Stomach (tissue), 4 donors: Measurements from ENCODE around the gene SLC10A3.

Experiments
- EP300 ChIP-seq: sonication (generic); formaldehyde crosslinking; IDR thresholded peaks from one replicate; pipeline ENCODE4 v1.6.1; 2017; ENCODE audit warnings: antibody characterized with exemption
- POLR2A ChIP-seq, 4 donors: fragments of 450-650 bp; IDR thresholded peaks; one replicate each; pipeline ENCODE4 v1.6.1; 2016; ENCODE audit warnings: antibody characterized with exemption in 4 of 4, control low read depth in 2 of 4, mild to moderate bottlenecking in 1 of 4, moderate library complexity in 1 of 4
- POLR2AphosphoS5 ChIP-seq, 3 donors: sonication (generic); formaldehyde crosslinking; IDR thresholded peaks; one replicate each; pipeline ENCODE4 v1.6.1; 2016; ENCODE audit warnings: antibody characterized with exemption in 3 of 3
- TF ChIP-seq, protein P1 (sequence below), 7 experiments: fragments of 450-650 bp in 4 of 7; fragments of 200-600 bp in 3 of 7; sonication (generic) in 3 of 7; IDR thresholded peaks; one replicate each; pipeline ENCODE4 v1.5.1; 2016 to 2019; ENCODE audit warnings: antibody characterized with exemption in 7 of 7, control low read depth in 2 of 7, mild to moderate bottlenecking in 1 of 7

DNA sequence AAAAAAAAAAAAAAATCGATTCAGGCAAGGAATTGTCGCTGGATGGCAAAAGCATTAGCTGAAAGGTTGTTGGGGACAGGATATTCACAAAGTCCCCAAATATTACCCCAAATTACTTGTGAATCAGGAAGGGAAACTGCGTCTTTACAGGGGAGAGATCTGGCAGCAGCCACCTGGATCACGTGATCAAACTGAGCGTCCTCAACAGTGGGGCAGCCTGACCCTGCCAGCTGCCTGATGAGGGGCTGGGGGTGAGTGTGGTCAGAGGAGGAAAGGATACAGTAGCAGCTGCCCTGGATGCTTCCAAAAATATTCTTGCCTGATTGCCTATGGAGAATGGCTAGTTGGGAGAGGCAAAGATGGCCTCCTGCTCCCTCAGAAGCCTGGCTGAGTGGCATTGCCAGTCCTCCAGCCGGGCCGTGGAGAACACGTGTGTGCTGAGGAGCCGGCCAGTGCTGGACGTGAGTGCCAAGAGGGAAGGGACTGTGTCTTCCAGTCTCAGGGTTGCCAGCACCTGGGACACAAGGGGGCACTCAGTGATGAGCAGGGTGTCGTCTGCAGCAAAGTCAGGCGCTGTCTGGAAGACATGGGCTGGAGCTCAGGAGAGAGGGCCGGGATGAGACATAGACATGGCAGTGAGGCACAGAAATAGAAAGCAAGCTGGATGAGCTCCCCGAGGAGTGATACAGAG, 8.4 kb downstream of the SLC10A3 start:
- TF ChIP-seq POLR2AphosphoS5 (IDR thresholded peaks at IDR 0.05) (no peak), POLR2A (IDR thresholded peaks at IDR 0.05) (no peak), EP300 (no peak)
- TF ChIP-seq, protein P1, sequence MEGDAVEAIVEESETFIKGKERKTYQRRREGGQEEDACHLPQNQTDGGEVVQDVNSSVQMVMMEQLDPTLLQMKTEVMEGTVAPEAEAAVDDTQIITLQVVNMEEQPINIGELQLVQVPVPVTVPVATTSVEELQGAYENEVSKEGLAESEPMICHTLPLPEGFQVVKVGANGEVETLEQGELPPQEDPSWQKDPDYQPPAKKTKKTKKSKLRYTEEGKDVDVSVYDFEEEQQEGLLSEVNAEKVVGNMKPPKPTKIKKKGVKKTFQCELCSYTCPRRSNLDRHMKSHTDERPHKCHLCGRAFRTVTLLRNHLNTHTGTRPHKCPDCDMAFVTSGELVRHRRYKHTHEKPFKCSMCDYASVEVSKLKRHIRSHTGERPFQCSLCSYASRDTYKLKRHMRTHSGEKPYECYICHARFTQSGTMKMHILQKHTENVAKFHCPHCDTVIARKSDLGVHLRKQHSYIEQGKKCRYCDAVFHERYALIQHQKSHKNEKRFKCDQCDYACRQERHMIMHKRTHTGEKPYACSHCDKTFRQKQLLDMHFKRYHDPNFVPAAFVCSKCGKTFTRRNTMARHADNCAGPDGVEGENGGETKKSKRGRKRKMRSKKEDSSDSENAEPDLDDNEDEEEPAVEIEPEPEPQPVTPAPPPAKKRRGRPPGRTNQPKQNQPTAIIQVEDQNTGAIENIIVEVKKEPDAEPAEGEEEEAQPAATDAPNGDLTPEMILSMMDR (IDR thresholded peaks at IDR 0.05) = no peak
